Neuronal stem cell (in vitro differentiated cells): ENCODE data around the gene NABP2.

Experiments
- DNase-seq: peaks from one replicate; pipeline ENCODE4 v3.0.0-alpha.2; 2013; ENCODE audit warnings: low spot score
- H2AFZ ChIP-seq: one replicate; pipeline ENCODE4 v1.6.1; 2013; ENCODE audit warnings: mild to moderate bottlenecking, low read length, inconsistent platforms
- H2AK5ac ChIP-seq: 2 replicates; pipeline ENCODE4 v1.6.1; 2013; ENCODE audit warnings: low read depth, mild to moderate bottlenecking, inconsistent platforms, low read length, moderate library complexity, mixed read lengths
- H2BK120ac ChIP-seq: 2 replicates; pipeline ENCODE4 v1.6.1; 2013; ENCODE audit warnings: low read depth, mild to moderate bottlenecking, inconsistent platforms, low read length, moderate library complexity, mixed read lengths
- H2BK12ac ChIP-seq: one replicate; pipeline ENCODE4 v1.6.1; 2013; ENCODE audit warnings: low read length, inconsistent platforms
- H2BK15ac ChIP-seq: 2 replicates; pipeline ENCODE4 v1.6.1; 2013; ENCODE audit warnings: mild to moderate bottlenecking, low read length, inconsistent platforms, mixed read lengths
- H2BK5ac ChIP-seq: one replicate; pipeline ENCODE4 v1.6.1; 2013; ENCODE audit warnings: inconsistent platforms, mild to moderate bottlenecking, low read length, moderate library complexity
- H3K14ac ChIP-seq: one replicate; pipeline ENCODE4 v1.6.1; 2013; ENCODE audit warnings: low read length, inconsistent platforms
- H3K18ac ChIP-seq: 2 replicates; pipeline ENCODE4 v1.6.1; 2013; ENCODE audit warnings: low read length, inconsistent platforms
- H3K23ac ChIP-seq: 2 replicates; pipeline ENCODE4 v1.6.1; 2013; ENCODE audit warnings: low read depth, mild to moderate bottlenecking, mixed read lengths, low read length, inconsistent platforms; ENCODE audit not compliant: poor library complexity
- H3K27ac ChIP-seq: replicated peaks from 3 replicates; pipeline ENCODE4 v1.5.1; 2013; ENCODE audit warnings: low read length, inconsistent platforms
- H3K27me3 ChIP-seq, 3 experiments: 2 replicates each; pipeline ENCODE4 v1.6.1; 2013; ENCODE audit warnings: low read length in 3 of 3, mild to moderate bottlenecking in 2 of 3, inconsistent platforms in 1 of 3, low read depth in 1 of 3, mixed read lengths in 1 of 3, moderate library complexity in 1 of 3; ENCODE audit not compliant: control insufficient read depth in 3 of 3, insufficient read depth in 3 of 3
- H3K36me3 ChIP-seq, 2 donors: replicated peaks in 1 of 2; 2 replicates each; pipeline ENCODE4 v1.6.1; 2013; ENCODE audit warnings: low read length in 2 of 2; ENCODE audit not compliant: control insufficient read depth in 2 of 2, insufficient read depth in 2 of 2
- H3K4ac ChIP-seq: 2 replicates; pipeline ENCODE4 v1.6.1; 2013; ENCODE audit warnings: inconsistent platforms, mild to moderate bottlenecking, low read length, moderate library complexity
- H3K4me1 ChIP-seq, 2 donors: 1 replicate in 1 of 2; 2 replicates in 1 of 2; pipeline ENCODE4 v1.6.1; 2013; ENCODE audit warnings: low read length in 2 of 2, low read depth in 1 of 2; ENCODE audit not compliant: control insufficient read depth in 2 of 2, insufficient read depth in 1 of 2
- H3K4me2 ChIP-seq: one replicate; pipeline ENCODE4 v1.6.1; 2013; ENCODE audit warnings: mild to moderate bottlenecking, low read length, inconsistent platforms; ENCODE audit not compliant: insufficient read depth, poor library complexity, severe bottlenecking
- H3K4me3 ChIP-seq, 2 donors: 2 replicates each; pipeline ENCODE4 v1.5.1; 2013; ENCODE audit warnings: low read length in 2 of 2, mild to moderate bottlenecking in 2 of 2, inconsistent platforms in 1 of 2, moderate library complexity in 1 of 2
- H3K79me1 ChIP-seq: one replicate; pipeline ENCODE4 v1.6.1; 2013; ENCODE audit warnings: low read depth, mild to moderate bottlenecking, inconsistent platforms, low read length, moderate library complexity
- H3K9ac ChIP-seq: one replicate; pipeline ENCODE4 v1.6.1; 2013; ENCODE audit warnings: mild to moderate bottlenecking, low read depth, low read length, inconsistent platforms; ENCODE audit not compliant: poor library complexity
- H3K9me3 ChIP-seq, 2 donors: replicated peaks in 1 of 2; 2 replicates each; pipeline versions ENCODE3 to v1.6.1; 2013; ENCODE audit warnings: low read length in 2 of 2, mild to moderate bottlenecking in 2 of 2, inconsistent platforms in 1 of 2, low read depth in 1 of 2, mixed read lengths in 1 of 2, moderate library complexity in 1 of 2; ENCODE audit not compliant: control insufficient read depth in 2 of 2, insufficient read depth in 1 of 2
- H4K8ac ChIP-seq: one replicate; pipeline ENCODE4 v1.6.1; 2013; ENCODE audit warnings: low read depth, mild to moderate bottlenecking, inconsistent platforms, low read length, moderate library complexity
- H4K91ac ChIP-seq: one replicate; pipeline ENCODE4 v1.6.1; 2013; ENCODE audit warnings: low read length, low read depth, mild to moderate bottlenecking, inconsistent platforms; ENCODE audit not compliant: poor library complexity
- WGBS, 2 donors: extraction: QIAGEN DNeasy Blood & Tissue Kit; methylation state at CpG; one replicate each; pipeline ENCODE4 v1.1.7; 2013; ENCODE audit warnings: missing lambda C conversion rate in 2 of 2, mixed read lengths in 1 of 2; ENCODE audit not compliant: insufficient read length in 2 of 2, insufficient replicate concordance in 1 of 2; ENCODE audit errors: extremely low coverage in 2 of 2; 5-methylcytosine and 5-hydroxymethylcytosine counted together

The NABP2 gene

DNA sequence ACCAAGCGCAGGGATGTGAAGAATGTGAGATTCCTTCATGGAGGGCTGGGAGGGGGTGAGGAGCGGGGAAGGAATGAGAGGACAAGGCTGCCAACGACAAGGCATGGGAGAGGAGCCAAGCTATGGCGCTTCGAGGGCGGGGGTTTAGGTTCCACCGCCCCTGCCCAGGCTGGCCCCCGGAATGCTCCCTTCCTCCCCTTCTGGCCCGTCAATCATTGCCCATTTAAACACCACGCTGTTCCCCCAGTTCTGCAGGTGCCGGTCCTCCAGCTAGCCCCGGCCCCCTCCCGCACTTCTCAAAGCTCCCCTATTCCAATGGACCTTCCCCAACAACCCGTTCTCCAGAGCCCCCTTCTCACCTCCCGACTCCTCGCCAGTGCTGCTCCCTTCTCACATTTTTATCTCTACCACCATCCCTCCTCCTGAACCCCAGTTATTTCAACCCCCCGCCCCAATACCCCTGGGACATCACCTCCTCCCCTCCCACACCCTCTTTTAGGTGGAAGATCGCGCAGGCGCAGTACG lies 2.8 kb upstream of the NABP2 start:
- H2AFZ ChIP-seq = peak overlapping the region; percentile 88
- H3K23ac ChIP-seq = peak overlapping the region; percentile 96
- peak overlapping the region; percentile 72 to 88 for H3K4me3 ChIP-seq
- no peak overlapping the region for H2BK15ac ChIP-seq
- H3K27ac ChIP-seq = peak overlapping the region; percentile 95
- H2BK5ac ChIP-seq = peak overlapping the region; percentile 47
- peaks cover 11 to 25% of the 10 kb centered on the region in 2 donors for H3K36me3 ChIP-seq
- no peak overlapping the region for H4K91ac ChIP-seq
- no peaks in the 10 kb centered on the region for H3K9me3 ChIP-seq
- no peak overlapping the region for H2BK12ac ChIP-seq
- no peak overlapping the region for H2AK5ac ChIP-seq
- WGBS, 2 donors = no CpG with 5 or more reads among the region's 21 CpGs
- H3K4ac ChIP-seq = no peak overlapping the region
- no peaks in the 10 kb centered on the region for H3K27me3 ChIP-seq
- H4K8ac ChIP-seq = no peak overlapping the region
- H2BK120ac ChIP-seq = peak overlapping the region; percentile 2
- DNase-seq = peak; percentile 65
- peak overlapping the region; percentile 90 for H3K18ac ChIP-seq
- H3K9ac ChIP-seq = peak overlapping the region; percentile 90
- peaks cover 10% of the 10 kb centered on the region for H3K79me1 ChIP-seq
- H3K4me1 ChIP-seq = peaks cover 2 to 13% of the 10 kb centered on the region in 2 donors
- H3K14ac ChIP-seq = peak overlapping the region; percentile 12
- peak overlapping the region; percentile 79 for H3K4me2 ChIP-seq

DNA sequence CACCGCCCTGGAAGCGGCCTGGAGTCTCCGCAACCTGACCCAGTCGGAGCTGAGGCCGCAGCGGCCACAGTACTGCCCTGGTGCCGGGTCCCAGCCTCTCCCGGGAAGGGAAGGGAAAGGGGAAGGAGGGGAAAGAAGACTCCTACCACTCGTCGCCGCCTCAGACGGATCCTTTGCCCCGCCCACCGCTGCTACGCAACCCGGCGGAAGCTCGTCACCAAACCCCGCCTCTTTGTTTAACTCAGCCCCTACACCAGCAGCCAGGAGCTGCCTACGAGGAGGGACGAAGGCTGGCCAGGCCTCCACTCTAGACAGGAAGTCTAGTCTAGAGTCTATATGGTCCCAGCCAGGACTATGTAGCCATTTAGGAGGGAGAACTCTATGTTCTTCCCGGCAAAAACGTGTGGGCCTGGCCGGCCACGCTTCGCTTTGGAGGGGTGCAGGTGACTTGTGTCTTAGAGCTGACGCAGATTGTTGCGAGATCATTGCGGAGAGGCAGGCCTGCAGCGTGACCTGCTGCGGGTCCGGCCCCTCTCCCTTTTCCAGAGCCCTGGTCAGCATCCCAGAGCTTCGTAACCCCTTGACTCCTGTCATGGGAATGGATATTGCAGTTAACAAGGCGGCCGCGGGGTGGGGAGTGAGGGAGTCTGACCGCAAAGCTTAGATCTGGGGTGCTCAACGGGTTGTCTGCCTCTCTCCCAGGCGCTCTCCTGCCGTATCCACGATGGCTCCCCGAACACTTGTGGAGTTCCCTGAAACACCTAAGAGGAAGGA lies 2.2 kb upstream of the NABP2 start, which contains the start of gene RNF41:
RNF41 (minus strand) TSS at position 166 of the 774 bp plus-strand sequence. CDS start 7,875 bp downstream, outside the sequence.
- Histone ChIP-seq H2AK5ac (peak within 1 kb of the TSS; percentile 58), H3K27me3 (no peaks in the 10 kb centered on the region), H3K4me1 (peaks cover 2 to 13% of the 10 kb centered on the region in 2 donors), H3K36me3 (peaks cover 8 to 21% of the 10 kb centered on the region in 2 donors), H3K23ac (peak within 1 kb of the TSS; percentile 96), H3K14ac (peak within 1 kb of the TSS; percentile 12), H2BK5ac (peak within 1 kb of the TSS; percentile 47), H3K9me3 (no peaks in the 10 kb centered on the region), H2BK15ac (no peak within 1 kb of the TSS), H3K9ac (peak within 1 kb of the TSS; percentile 90), H4K8ac (peak within 1 kb of the TSS; percentile 26), H3K4me3 (peak within 1 kb of the TSS; percentile 72 to 88), H2AFZ (peak within 1 kb of the TSS; percentile 88), H2BK120ac (peak within 1 kb of the TSS; percentile 2), H3K4me2 (peak within 1 kb of the TSS; percentile 79), H2BK12ac (peak within 1 kb of the TSS; percentile 35), H4K91ac (no peak within 1 kb of the TSS), H3K79me1 (peaks cover 10% of the 10 kb centered on the region), H3K4ac (no peak within 1 kb of the TSS), H3K27ac (peak within 1 kb of the TSS; percentile 95), H3K18ac (peak within 1 kb of the TSS; percentile 92)
- peak; percentile 95 for DNase-seq
- WGBS, 2 donors = no CpG with 5 or more reads among the region's 42 CpGs

DNA sequence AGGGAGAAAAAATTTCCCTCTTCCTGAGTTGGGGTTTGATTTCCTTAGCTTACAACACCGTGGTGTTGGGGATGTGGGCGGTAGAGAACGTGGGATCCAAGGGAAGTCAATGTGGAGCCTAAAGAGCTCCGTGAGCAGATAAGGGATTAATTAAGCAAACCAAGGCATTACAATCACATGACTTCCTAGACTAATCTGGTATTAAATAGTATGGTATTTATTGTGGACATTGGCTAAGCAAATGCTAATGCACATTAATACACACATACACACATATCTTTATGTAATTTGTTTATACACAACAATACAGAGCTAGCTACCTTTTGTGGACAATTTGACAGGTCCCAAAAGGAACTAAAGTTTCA lies 1.6 kb upstream of the NABP2 start:
- Histone ChIP-seq H2AFZ (peak overlapping the region; percentile 88), H2BK120ac (no peak overlapping the region), H3K4me2 (peak overlapping the region; percentile 79), H2BK12ac (no peak overlapping the region), H3K4me1 (peaks cover 2 to 13% of the 10 kb centered on the region in 2 donors), H3K18ac (no peak overlapping the region), H4K91ac (no peak overlapping the region), H3K36me3 (peaks cover 6 to 20% of the 10 kb centered on the region in 2 donors), H2BK15ac (no peak overlapping the region), H3K27me3 (no peaks in the 10 kb centered on the region), H3K27ac (peak overlapping the region; percentile 92), H3K79me1 (peaks cover 8% of the 10 kb centered on the region), H3K9ac (peak overlapping the region; percentile 89), H3K23ac (no peak overlapping the region), H4K8ac (no peak overlapping the region), H2AK5ac (no peak overlapping the region), H3K9me3 (no peaks in the 10 kb centered on the region), H3K4me3 (peak overlapping the region; percentile 72 to 88), H3K4ac (no peak overlapping the region), H2BK5ac (peak overlapping the region; percentile 47), H3K14ac (no peak overlapping the region)
- DNase-seq = no peak
- no CpG with 5 or more reads among the region's 4 CpGs for WGBS, 2 donors

DNA sequence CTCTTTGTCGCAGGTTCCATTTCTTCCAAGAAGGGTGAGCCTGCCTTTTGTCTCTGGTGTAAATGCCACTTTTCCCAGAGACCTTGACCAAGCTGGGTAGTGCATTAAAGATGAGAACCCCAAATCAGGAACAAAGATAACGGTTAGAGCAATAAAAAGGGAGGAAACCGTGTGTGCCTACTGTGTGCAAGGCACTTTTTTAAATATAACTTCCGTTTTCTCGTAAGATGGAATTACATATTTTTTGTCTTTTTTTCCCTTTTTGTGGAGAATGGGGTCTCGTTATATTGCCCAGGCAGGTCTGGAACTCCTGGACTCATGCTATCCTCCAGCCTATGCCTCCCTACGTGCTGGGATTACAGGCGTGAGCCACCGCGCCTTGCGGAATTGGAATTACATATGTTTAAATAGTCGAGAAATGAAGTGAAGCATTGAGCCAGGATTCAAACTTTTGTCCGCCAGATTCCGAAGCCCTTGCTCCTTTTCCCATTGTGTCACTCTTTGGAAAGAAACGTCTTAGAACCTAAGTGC lies 506 bp upstream of the NABP2 start:
- no peak for DNase-seq
- H3K23ac ChIP-seq = no peak overlapping the region
- no peaks in the 10 kb centered on the region for H3K27me3 ChIP-seq
- H4K8ac ChIP-seq = no peak overlapping the region
- no peak overlapping the region for H3K18ac ChIP-seq
- H2BK120ac ChIP-seq = no peak overlapping the region
- no peak overlapping the region for H3K14ac ChIP-seq
- H3K4me1 ChIP-seq = peaks cover 2 to 13% of the 10 kb centered on the region in 2 donors
- peaks cover 4 to 20% of the 10 kb centered on the region in 2 donors for H3K36me3 ChIP-seq
- peaks cover 7% of the 10 kb centered on the region for H3K79me1 ChIP-seq
- no peaks in the 10 kb centered on the region for H3K9me3 ChIP-seq
- no CpG with 5 or more reads among the region's 15 CpGs for WGBS, 2 donors
- H3K4me2 ChIP-seq = no peak overlapping the region
- H3K27ac ChIP-seq = peak overlapping the region; percentile 81
- no peak overlapping the region for H3K4ac ChIP-seq
- H2BK15ac ChIP-seq = no peak overlapping the region
- H3K9ac ChIP-seq = no peak overlapping the region
- no peak overlapping the region for H2BK12ac ChIP-seq
- H2AFZ ChIP-seq = peak overlapping the region; percentile 85
- no peak overlapping the region for H4K91ac ChIP-seq
- no peak overlapping the region for H2AK5ac ChIP-seq
- H3K4me3 ChIP-seq = peak overlapping the region in 1 of 2 donors; percentile 24
- no peak overlapping the region for H2BK5ac ChIP-seq
